Uterus (tissue), 2 donors: ENCODE measurements around the gene PTPN14.
"Not testable (repeated sequence)": the region's sequence is repeated elsewhere in the genome, so short reads cannot be mapped to it uniquely, and the experiment has no call there.

Source experiments
- POLR2A ChIP-seq, 2 donors: fragments of 450-650 bp; IDR thresholded peaks; one replicate each; pipeline ENCODE4 v1.6.1; 2016; ENCODE audit warnings: antibody characterized with exemption in 2 of 2, mild to moderate bottlenecking in 1 of 2, moderate library complexity in 1 of 2
- TF ChIP-seq, protein P1 (sequence below), 4 experiments: fragments of 200-600 bp in 2 of 4; fragments of 450-650 bp in 2 of 4; sonication (generic) in 2 of 4; IDR thresholded peaks; one replicate each; pipeline ENCODE4 v1.5.1; 2016 to 2019; ENCODE audit warnings: antibody characterized with exemption in 4 of 4, mild to moderate bottlenecking in 2 of 4, moderate library complexity in 1 of 4

DNA sequence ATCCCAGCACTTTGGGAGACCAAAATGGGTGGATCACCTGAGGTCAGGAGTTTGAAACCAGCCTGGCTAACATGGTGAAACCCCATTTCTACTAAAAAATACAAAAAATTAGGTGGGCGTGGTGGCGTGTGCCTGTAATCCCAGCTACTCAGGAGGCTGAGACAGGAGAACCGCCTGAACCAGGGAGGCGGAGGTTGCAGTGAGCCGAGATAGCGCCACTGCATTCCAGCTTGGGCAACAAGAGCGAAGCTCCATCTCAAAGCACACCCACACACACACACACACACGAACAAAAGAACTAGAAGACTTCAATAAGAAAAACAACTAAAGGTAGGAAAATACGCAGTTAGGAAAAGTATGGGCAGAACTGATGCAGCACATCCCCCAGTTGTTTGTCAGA, 29.9 kb downstream of the PTPN14 start:
- TF ChIP-seq POLR2A (IDR thresholded peaks at IDR 0.05), result not testable (repeated sequence)
- TF ChIP-seq, protein P1, sequence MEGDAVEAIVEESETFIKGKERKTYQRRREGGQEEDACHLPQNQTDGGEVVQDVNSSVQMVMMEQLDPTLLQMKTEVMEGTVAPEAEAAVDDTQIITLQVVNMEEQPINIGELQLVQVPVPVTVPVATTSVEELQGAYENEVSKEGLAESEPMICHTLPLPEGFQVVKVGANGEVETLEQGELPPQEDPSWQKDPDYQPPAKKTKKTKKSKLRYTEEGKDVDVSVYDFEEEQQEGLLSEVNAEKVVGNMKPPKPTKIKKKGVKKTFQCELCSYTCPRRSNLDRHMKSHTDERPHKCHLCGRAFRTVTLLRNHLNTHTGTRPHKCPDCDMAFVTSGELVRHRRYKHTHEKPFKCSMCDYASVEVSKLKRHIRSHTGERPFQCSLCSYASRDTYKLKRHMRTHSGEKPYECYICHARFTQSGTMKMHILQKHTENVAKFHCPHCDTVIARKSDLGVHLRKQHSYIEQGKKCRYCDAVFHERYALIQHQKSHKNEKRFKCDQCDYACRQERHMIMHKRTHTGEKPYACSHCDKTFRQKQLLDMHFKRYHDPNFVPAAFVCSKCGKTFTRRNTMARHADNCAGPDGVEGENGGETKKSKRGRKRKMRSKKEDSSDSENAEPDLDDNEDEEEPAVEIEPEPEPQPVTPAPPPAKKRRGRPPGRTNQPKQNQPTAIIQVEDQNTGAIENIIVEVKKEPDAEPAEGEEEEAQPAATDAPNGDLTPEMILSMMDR (IDR thresholded peaks at IDR 0.05), result not testable (repeated sequence)
